Thoracic aorta (tissue), 2 donors: ENCODE measurements around the gene CFAP46. TPM values are rescaled to one million over a fixed set of nuclear protein-coding genes. Genes with fewer than 3 reads are reported as not detected.

Source experiments
- ATAC-seq: fragments of 150-250 bp; one replicate; pipeline ENCODE4 v1.8.0; 2017; ENCODE audit warnings: low read depth; ENCODE audit not compliant: insufficient number of reproducible peaks, low FRiP score
- DNase-seq: peaks from one replicate; pipeline ENCODE4 v3.0.0-alpha.2; 2020; ENCODE audit warnings: low spot score
- H3K27ac ChIP-seq, 2 donors: fragments of 200-600 bp; sonication (generic); 1 replicate in 1 of 2; 2 replicates in 1 of 2; pipeline ENCODE4 v1.5.1; 2016; ENCODE audit warnings: mild to moderate bottlenecking in 2 of 2, moderate library complexity in 2 of 2
- H3K27me3 ChIP-seq: fragments of 200-600 bp; sonication (generic); replicated peaks from 2 replicates; pipeline ENCODE4 v1.6.0; 2016; ENCODE audit warnings: mild to moderate bottlenecking; ENCODE audit not compliant: insufficient read depth
- H3K36me3 ChIP-seq: fragments of 200-600 bp; sonication (generic); one replicate; pipeline ENCODE4 v1.5.1; 2016
- H3K4me1 ChIP-seq, 2 donors: fragments of 200-600 bp; sonication (generic); 1 replicate in 1 of 2; 2 replicates in 1 of 2; pipeline versions ENCODE4 v1.5.1 to v1.6.0; 2016; ENCODE audit warnings: low read depth in 2 of 2, mild to moderate bottlenecking in 1 of 2; ENCODE audit not compliant: control insufficient read depth in 1 of 2
- H3K4me3 ChIP-seq: fragments of 200-600 bp; sonication (generic); 2 replicates; pipeline ENCODE4 v1.5.1; 2016; ENCODE audit warnings: mild to moderate bottlenecking
- H3K9me3 ChIP-seq: fragments of 200-600 bp; sonication (generic); 2 replicates; pipeline ENCODE4 v1.5.1; 2016
- total RNA-seq, 2 donors: library from RNA; depleted of rRNA; stranded (reverse); fragments of >200 nt; gene quantifications; one replicate each; pipeline versions ENCODE4 v1.1.0 to v1.2.3, GENCODE V29; 2016
- TF ChIP-seq, protein P1 (sequence below): fragments of 200-600 bp; sonication (generic); IDR thresholded peaks from one replicate; pipeline ENCODE4 v1.5.1; 2019; ENCODE audit warnings: antibody characterized with exemption

Gene CFAP46
- total RNA-seq, 2 donors from 2014 or later = not detected

DNA sequence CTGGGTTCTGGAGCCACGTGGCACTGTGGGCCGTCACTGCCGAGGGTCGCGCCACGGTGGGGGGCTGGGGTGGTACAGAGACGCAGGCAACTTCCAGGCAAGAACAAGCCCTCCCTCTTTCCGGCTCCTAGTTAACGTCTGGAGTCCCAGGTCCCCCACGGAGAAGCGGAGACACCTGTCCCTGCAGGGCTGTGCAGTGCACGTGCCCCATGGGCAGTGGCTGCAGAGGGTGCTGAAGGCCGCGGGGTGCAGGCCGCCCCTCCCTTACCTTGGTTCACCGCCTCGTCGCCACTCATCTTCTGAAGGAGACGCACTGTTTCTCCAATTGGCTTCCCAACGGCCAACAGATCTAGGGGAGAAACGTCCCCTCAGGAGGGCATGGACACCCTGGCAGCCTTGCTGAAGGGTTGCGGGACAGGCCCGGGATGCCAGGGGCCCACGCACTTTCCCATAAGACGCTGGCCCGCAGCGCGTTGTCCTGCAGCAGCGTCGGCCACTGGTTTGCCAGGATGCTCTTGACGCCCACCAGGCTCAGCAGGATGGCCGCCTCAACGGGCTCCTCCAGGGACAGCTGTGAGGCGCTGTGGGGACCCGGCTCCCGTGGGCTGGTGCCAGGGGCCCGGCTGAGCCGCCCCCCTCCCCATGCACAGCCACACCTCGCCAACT is 132.1 kb downstream of the CFAP46 start:
- Histone ChIP-seq H3K27ac (no peak overlapping the region), H3K36me3 (no peaks in the 10 kb centered on the region), H3K9me3 (no peaks in the 10 kb centered on the region), H3K4me3 (no peak overlapping the region), H3K27me3 (no peaks in the 10 kb centered on the region), H3K4me1 (no peaks in the 10 kb centered on the region)
- ATAC-seq (no peak), DNase-seq (no peak)
- TF ChIP-seq, protein P1, sequence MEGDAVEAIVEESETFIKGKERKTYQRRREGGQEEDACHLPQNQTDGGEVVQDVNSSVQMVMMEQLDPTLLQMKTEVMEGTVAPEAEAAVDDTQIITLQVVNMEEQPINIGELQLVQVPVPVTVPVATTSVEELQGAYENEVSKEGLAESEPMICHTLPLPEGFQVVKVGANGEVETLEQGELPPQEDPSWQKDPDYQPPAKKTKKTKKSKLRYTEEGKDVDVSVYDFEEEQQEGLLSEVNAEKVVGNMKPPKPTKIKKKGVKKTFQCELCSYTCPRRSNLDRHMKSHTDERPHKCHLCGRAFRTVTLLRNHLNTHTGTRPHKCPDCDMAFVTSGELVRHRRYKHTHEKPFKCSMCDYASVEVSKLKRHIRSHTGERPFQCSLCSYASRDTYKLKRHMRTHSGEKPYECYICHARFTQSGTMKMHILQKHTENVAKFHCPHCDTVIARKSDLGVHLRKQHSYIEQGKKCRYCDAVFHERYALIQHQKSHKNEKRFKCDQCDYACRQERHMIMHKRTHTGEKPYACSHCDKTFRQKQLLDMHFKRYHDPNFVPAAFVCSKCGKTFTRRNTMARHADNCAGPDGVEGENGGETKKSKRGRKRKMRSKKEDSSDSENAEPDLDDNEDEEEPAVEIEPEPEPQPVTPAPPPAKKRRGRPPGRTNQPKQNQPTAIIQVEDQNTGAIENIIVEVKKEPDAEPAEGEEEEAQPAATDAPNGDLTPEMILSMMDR = no peak

DNA sequence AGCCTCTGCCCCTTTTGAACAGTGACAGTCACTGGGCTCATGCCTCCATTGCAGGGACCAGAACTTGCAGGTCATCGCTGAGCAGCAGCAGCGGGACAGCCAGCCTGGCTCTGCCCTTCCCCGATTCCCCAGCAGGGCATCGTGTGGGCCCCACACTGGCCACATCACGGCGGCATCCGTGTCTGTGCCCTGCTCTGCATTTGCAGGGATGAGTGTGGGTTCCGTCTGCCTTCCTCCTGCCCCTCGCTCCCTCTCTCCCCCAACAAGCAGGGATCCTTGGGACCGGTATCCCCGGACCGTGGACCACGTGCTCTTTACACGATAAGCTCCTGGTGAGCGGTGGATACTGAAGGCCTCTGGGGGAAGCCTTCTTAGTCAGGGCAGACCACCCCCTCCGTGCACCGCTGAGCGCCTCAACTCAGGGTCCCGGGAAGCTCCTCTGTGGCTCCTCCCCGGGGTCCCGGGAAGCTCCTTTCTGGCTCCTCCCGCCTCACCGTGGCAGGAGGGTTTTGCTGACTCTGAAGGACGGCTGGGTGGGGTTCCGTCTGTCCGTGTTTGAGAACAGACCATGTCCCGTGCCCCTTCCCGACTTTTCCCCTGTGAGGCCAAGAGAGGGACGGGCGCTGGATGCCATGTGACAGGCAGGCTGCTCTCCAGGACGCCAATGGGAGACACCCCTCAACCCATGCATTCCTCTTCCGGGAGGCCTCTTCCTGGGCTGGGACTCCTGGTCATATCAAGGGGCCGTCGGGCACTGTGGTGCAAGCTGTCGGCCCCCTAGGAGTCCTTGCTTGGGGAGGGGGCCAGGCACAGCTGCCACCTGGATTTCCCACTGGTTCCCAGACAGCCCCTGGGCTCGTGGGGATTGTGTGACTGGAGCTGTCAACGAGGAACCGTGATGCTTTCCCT is 132.9 kb downstream of the CFAP46 start:
- TF ChIP-seq, protein P1 = no peak
- Histone ChIP-seq H3K27me3 (no peaks in the 10 kb centered on the region), H3K36me3 (no peaks in the 10 kb centered on the region), H3K27ac (no peak overlapping the region), H3K9me3 (no peaks in the 10 kb centered on the region), H3K4me1 (no peaks in the 10 kb centered on the region), H3K4me3 (no peak overlapping the region)
- ATAC-seq (no peak), DNase-seq (no peak)

DNA sequence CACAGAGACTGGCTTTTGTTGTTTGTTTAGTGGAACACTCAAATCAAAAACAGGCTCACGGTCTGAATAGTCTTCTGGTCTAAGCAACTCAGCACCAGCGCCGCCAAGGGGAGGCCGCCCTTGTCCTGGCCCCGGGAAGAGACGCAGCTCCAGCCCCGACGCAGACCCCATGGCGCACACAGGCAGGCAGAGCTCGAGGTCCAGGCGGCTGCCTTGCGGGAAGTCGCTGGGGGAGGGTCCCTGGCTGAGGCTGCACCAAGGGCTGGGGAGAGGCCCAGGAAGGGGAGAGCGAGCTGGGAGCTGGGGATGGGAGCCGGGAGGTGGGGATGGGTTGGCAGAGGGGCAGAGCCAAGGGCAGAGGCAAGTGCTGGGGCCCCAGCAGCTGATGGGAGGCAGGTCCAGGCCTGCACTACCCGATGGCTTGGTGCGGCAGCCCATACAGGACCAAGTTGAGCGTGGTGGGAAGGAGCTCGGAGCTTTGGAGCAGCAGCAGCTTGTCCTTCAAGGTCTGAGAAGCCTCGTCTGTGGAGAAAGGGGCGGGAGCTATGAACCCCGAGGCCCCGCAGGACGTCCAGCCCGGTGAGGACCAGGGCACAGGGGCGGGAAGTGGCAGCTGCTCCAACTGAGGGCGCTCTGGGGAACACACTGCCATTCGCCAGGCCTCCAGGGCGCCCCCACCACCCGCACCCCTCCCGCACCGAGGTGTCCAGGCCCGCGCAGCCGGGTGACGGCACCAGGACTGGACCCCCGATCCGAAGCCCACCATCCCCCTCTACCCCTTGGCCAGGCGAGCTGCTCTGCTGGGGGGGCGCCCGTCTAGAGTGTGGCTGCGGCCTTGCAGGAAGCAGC is 133.8 kb downstream of the CFAP46 start:
- no peaks in the 10 kb centered on the region for H3K27me3 ChIP-seq
- H3K4me1 ChIP-seq = no peaks in the 10 kb centered on the region
- no peaks in the 10 kb centered on the region for H3K9me3 ChIP-seq
- TF ChIP-seq, protein P1 = no peak
- H3K36me3 ChIP-seq = no peaks in the 10 kb centered on the region
- no peak overlapping the region for H3K27ac ChIP-seq
- no peak for ATAC-seq
- no peak overlapping the region for H3K4me3 ChIP-seq
- no peak for DNase-seq

DNA sequence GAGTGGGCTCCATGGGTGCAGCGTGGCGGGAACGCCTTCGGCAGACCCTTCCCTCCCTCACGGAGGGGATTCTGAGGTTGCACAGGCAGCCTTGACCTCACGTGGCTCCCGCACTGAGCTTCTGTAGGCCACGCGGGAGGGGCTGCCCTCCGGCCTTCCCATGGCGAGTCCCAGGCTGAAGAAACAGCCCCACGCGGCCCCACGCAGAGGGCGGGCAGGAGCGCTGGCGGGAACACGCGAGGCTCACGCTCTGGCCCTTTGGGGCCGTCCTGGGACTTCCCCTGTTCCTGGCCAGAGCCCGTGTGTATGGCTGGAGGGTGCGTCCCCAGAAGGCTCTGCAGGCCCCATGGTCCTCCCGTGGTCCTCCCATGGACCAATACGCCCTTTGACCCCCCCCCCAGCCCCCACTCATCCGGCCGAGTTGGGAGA is 134.7 kb downstream of the CFAP46 start:
- TF ChIP-seq, protein P1 = no peak
- H3K4me3 ChIP-seq = no peak overlapping the region
- H3K27me3 ChIP-seq = no peaks in the 10 kb centered on the region
- H3K4me1 ChIP-seq = no peaks in the 10 kb centered on the region
- H3K27ac ChIP-seq = no peak overlapping the region
- no peaks in the 10 kb centered on the region for H3K9me3 ChIP-seq
- H3K36me3 ChIP-seq = no peaks in the 10 kb centered on the region
- ATAC-seq (no peak), DNase-seq (no peak)
